GM23248 (cell line): ENCODE measurements around the gene BRD1. TPM values are rescaled to one million over a fixed set of nuclear protein-coding genes. Genes with fewer than 3 reads are reported as not detected.

Source experiments
- DNase-seq: peaks from one replicate; pipeline ENCODE4 v3.0.0-alpha.2; 2015
- H2AFZ ChIP-seq: fragments of 200-600 bp; sonication (generic); 2 replicates; pipeline ENCODE4 v1.6.1; 2016; ENCODE audit warnings: antibody characterized with exemption
- H3F3A ChIP-seq: fragments of 200-600 bp; sonication (generic); 2 replicates; pipeline ENCODE4 v1.6.1; 2016; ENCODE audit warnings: mild to moderate bottlenecking, antibody characterized with exemption, mixed run types; ENCODE audit not compliant: insufficient read depth
- H3K27ac ChIP-seq: fragments of 200-600 bp; sonication (generic); 2 replicates; pipeline ENCODE4 v1.5.1; 2016; ENCODE audit warnings: mild to moderate bottlenecking
- H3K27me3 ChIP-seq: fragments of 200-600 bp; sonication (generic); replicated peaks from 2 replicates; pipeline ENCODE4 v1.6.1; 2016; ENCODE audit warnings: mild to moderate bottlenecking; ENCODE audit not compliant: insufficient read depth
- H3K36me3 ChIP-seq: fragments of 200-600 bp; sonication (generic); 2 replicates; pipeline ENCODE4 v1.6.1; 2016; ENCODE audit warnings: low read depth, mild to moderate bottlenecking
- H3K4me1 ChIP-seq: fragments of 200-600 bp; sonication (generic); 2 replicates; pipeline ENCODE4 v1.6.1; 2016; ENCODE audit warnings: mild to moderate bottlenecking; ENCODE audit not compliant: insufficient read depth
- H3K4me2 ChIP-seq: fragments of 200-600 bp; sonication (generic); one replicate; pipeline ENCODE4 v1.6.1; 2016; ENCODE audit warnings: mild to moderate bottlenecking; ENCODE audit not compliant: unreplicated experiment
- H3K4me3 ChIP-seq: fragments of 200-600 bp; sonication (generic); 2 replicates; pipeline ENCODE4 v1.5.1; 2016; ENCODE audit warnings: mild to moderate bottlenecking
- H3K79me2 ChIP-seq: fragments of 200-600 bp; sonication (generic); 2 replicates; pipeline ENCODE4 v1.6.1; 2016; ENCODE audit warnings: mild to moderate bottlenecking; ENCODE audit not compliant: insufficient read depth
- H3K9ac ChIP-seq: fragments of 200-600 bp; sonication (generic); 2 replicates; pipeline ENCODE4 v1.6.1; 2016; ENCODE audit warnings: mild to moderate bottlenecking
- H3K9me2 ChIP-seq: fragments of 200-600 bp; sonication (generic); 2 replicates; pipeline ENCODE4 v1.6.1; 2016; ENCODE audit warnings: mixed run types, mild to moderate bottlenecking, moderate library complexity; ENCODE audit not compliant: insufficient read depth
- H3K9me3 ChIP-seq: fragments of 200-600 bp; sonication (generic); one replicate; pipeline ENCODE4 v1.6.1; 2017; ENCODE audit warnings: low read depth
- H4K20me1 ChIP-seq: fragments of 200-600 bp; sonication (generic); 2 replicates; pipeline ENCODE4 v1.6.0; 2016; ENCODE audit not compliant: insufficient read depth
- EZH2 ChIP-seq: fragments of 200-600 bp; sonication (generic); IDR thresholded peaks from 2 replicates; pipeline ENCODE4 v1.6.1; 2018; ENCODE audit warnings: antibody characterized with exemption, mild to moderate bottlenecking; ENCODE audit not compliant: insufficient read depth, poor library complexity, severe bottlenecking
- EZH2phosphoT487 ChIP-seq: fragments of 200-600 bp; sonication (generic); IDR thresholded peaks from 2 replicates; pipeline ENCODE4 v1.6.1; 2018; ENCODE audit warnings: antibody characterized with exemption, moderate library complexity, mild to moderate bottlenecking, low read depth; ENCODE audit not compliant: insufficient read depth
- WGBS, 2 experiments: methylation state at CpG; one replicate each; pipeline ENCODE4 v1.1.6; 2015 to 2017; ENCODE audit warnings: low lambda C conversion rate in 2 of 2, low coverage in 1 of 2; ENCODE audit errors: missing lambda C conversion rate in 2 of 2; 5-methylcytosine and 5-hydroxymethylcytosine counted together
- in situ Hi-C: fragments of 300-500 bp; cut with MboI; formaldehyde crosslinking; loops from 2 replicates; pipeline ENCODE4 v1.15.0; 2020
- polyA plus RNA-seq: library from polyadenylated mRNA; unstranded; fragments of >200 nt; fragmentation: Nextera tagmentation; extraction: Ambion mirVana; gene quantifications from 2 replicates; pipeline ENCODE4 v1.2.1, GENCODE V29; 2016
- total RNA-seq: library from RNA; depleted of rRNA; stranded (reverse); fragments of >200 nt; shearing (Covaris generic); gene quantifications from 2 replicates; pipeline ENCODE4 v1.2.3, GENCODE V29; 2014

BRD1 gene
- total and polyA plus RNA-seq, 2 experiments from 2014 or later = 4.5 to 23.1 TPM

GRCh38 chr22:49850959-49851802 lies 23.5 kb upstream of the BRD1 start:
- Histone ChIP-seq H3K9me2 (no peaks in the 10 kb centered on the region), H3K9ac (no peak overlapping the region), H2AFZ (no peak overlapping the region), H3K9me3 (no peaks in the 10 kb centered on the region), H3K36me3 (no peaks in the 10 kb centered on the region), H4K20me1 (0 out of 2 replicates have a peak, but pooled peaks cover 2% of the 10 kb centered on the region), H3F3A (peaks cover 10% of the 10 kb centered on the region), H3K4me2 (no peak overlapping the region), H3K27ac (no peak overlapping the region), H3K79me2 (peaks cover 21% of the 10 kb centered on the region), H3K4me3 (no peak overlapping the region), H3K27me3 (peaks cover 31% of the 10 kb centered on the region), H3K4me1 (peaks cover 16% of the 10 kb centered on the region)
- in situ Hi-C loops = no loop called here
- DNase-seq = no peak
- TF ChIP-seq EZH2 = no peak
- whole genome bisulfite sequencing, 2 experiments = 88% methylated on average over 10 of the region's 10 CpGs

- Histone ChIP-seq H3K9ac (no peak overlapping the region), H3K4me3 (no peak overlapping the region), H3K9me2 (no peaks in the 10 kb centered on the region), H2AFZ (no peak overlapping the region), H3K4me2 (no peak overlapping the region), H4K20me1 (no peaks in the 10 kb centered on the region), H3K27ac (no peak overlapping the region), H3K79me2 (peaks cover 12% of the 10 kb centered on the region), H3K4me1 (peaks cover 7% of the 10 kb centered on the region), H3K36me3 (no peaks in the 10 kb centered on the region), H3K27me3 (peaks cover 31% of the 10 kb centered on the region), H3K9me3 (no peaks in the 10 kb centered on the region), H3F3A (peaks cover 10% of the 10 kb centered on the region)
- DNase-seq = no peak
- WGBS, 2 experiments = 46 to 51% methylated on average over 29 to 31 of the region's 31 CpGs
- in situ Hi-C loops = no loop called here
- 0 out of 2 replicates have a peak, but pooled peaks have one; percentile 18 for TF ChIP-seq EZH2phosphoT487
- no peak for TF ChIP-seq EZH2
Observed at GRCh38 chr22:49850021-49850911, 22.6 kb upstream of the BRD1 start.

- no peak overlapping the region for H3K9ac ChIP-seq
- H3K79me2 ChIP-seq = peaks cover 3% of the 10 kb centered on the region
- in situ Hi-C loops = no loop called here
- H2AFZ ChIP-seq = no peak overlapping the region
- TF ChIP-seq EZH2phosphoT487 (0 out of 2 replicates have a peak, but pooled peaks have one; percentile 51), EZH2 (peak; percentile 74)
- H4K20me1 ChIP-seq = no peaks in the 10 kb centered on the region
- no peak overlapping the region for H3K27ac ChIP-seq
- no peaks in the 10 kb centered on the region for H3K36me3 ChIP-seq
- no peak overlapping the region for H3K4me3 ChIP-seq
- no peak overlapping the region for H3K4me2 ChIP-seq
- WGBS, 2 experiments = 7 to 14% methylated on average over 15 to 63 of the region's 89 CpGs
- no peaks in the 10 kb centered on the region for H3K4me1 ChIP-seq
- no peaks in the 10 kb centered on the region for H3K9me2 ChIP-seq
- H3K27me3 ChIP-seq = peaks cover 31% of the 10 kb centered on the region
- H3K9me3 ChIP-seq = no peaks in the 10 kb centered on the region
- peaks cover 1% of the 10 kb centered on the region for H3F3A ChIP-seq
- DNase-seq = no peak
Observed at GRCh38 chr22:49849161-49850020, 21.7 kb upstream of the BRD1 start.

GRCh38 chr22:49848690-49849160 lies 21.1 kb upstream of the BRD1 start:
- H3K36me3 ChIP-seq = no peaks in the 10 kb centered on the region
- H3K9me3 ChIP-seq = no peaks in the 10 kb centered on the region
- no peak overlapping the region for H3K9ac ChIP-seq
- H3K27ac ChIP-seq = no peak overlapping the region
- no peaks in the 10 kb centered on the region for H4K20me1 ChIP-seq
- no peaks in the 10 kb centered on the region for H3K4me1 ChIP-seq
- H3K79me2 ChIP-seq = no peaks in the 10 kb centered on the region
- H2AFZ ChIP-seq = 0 out of 2 replicates have a peak overlapping the region, but pooled peaks have one; percentile 5
- WGBS, 2 experiments = 2% methylated on average over 25 to 35 of the region's 51 CpGs
- H3K4me3 ChIP-seq = peak overlapping the region; percentile 51
- no peaks in the 10 kb centered on the region for H3K9me2 ChIP-seq
- H3K4me2 ChIP-seq = no peak overlapping the region
- TF ChIP-seq EZH2phosphoT487 (no peak), EZH2 (no peak)
- peaks cover 31% of the 10 kb centered on the region for H3K27me3 ChIP-seq
- in situ Hi-C loops = no loop called here
- no peaks in the 10 kb centered on the region for H3F3A ChIP-seq
- DNase-seq = no peak
